HG02943 (cell line): ENCODE data around the gene ABCC4.
A peak's percentile ranks its signal among the peaks of the same experiment; 100 is the strongest.

Experiments
- ATAC-seq: cut with Tn5 transposase; IDR thresholded peaks from one replicate; pipeline ENCODE4 v1.9.1; 2021; ENCODE audit warnings: mild to moderate bottlenecking, low read depth, moderate library complexity; ENCODE audit not compliant: unreplicated experiment

The ABCC4 gene

GRCh38 chr13:95301183-95301967, at the start of gene ABCC4:
Gene ABCC4 (minus strand): TSS chr13:95301451. CDS start chr13:95301314, 137 bp downstream.
- ATAC-seq = peak; percentile 83

GRCh38 chr13:95349267-95349666, 48.0 kb upstream of the ABCC4 start:
- ATAC-seq = no peak

- ATAC-seq = no peak
Observed at GRCh38 chr13:95343944-95344343, 42.7 kb upstream of the ABCC4 start.

GRCh38 chr13:95341441-95341840, 40.2 kb upstream of the ABCC4 start:
- ATAC-seq = no peak

- ATAC-seq = no peak
Observed at GRCh38 chr13:95338905-95339304, 37.7 kb upstream of the ABCC4 start.

GRCh38 chr13:95337597-95337996, 36.3 kb upstream of the ABCC4 start:
- ATAC-seq = no peak

- ATAC-seq = no peak
Observed at GRCh38 chr13:95335667-95336066, 34.4 kb upstream of the ABCC4 start.

GRCh38 chr13:95328386-95328785, 27.1 kb upstream of the ABCC4 start:
- no peak for ATAC-seq

- ATAC-seq = no peak
Observed at GRCh38 chr13:95327190-95327589, 25.9 kb upstream of the ABCC4 start.

GRCh38 chr13:95326695-95327094, 25.4 kb upstream of the ABCC4 start:
- ATAC-seq = no peak

- ATAC-seq = no peak
Observed at GRCh38 chr13:95325485-95325884, 24.2 kb upstream of the ABCC4 start.

- ATAC-seq = no peak
Observed at GRCh38 chr13:95323930-95324662, 22.8 kb upstream of the ABCC4 start.

GRCh38 chr13:95319551-95320274, 18.5 kb upstream of the ABCC4 start:
- no peak for ATAC-seq

- ATAC-seq = no peak
Observed at GRCh38 chr13:95317039-95317989, 16.1 kb upstream of the ABCC4 start.

- no peak for ATAC-seq
Observed at GRCh38 chr13:95315752-95316151, 14.5 kb upstream of the ABCC4 start.

- ATAC-seq = no peak
Observed at GRCh38 chr13:95307507-95307906, 6.3 kb upstream of the ABCC4 start.

GRCh38 chr13:95304453-95304852, 3.2 kb upstream of the ABCC4 start:
- no peak for ATAC-seq

GRCh38 chr13:95301968-95302393, 730 bp upstream of the ABCC4 start:
- ATAC-seq = no peak

- ATAC-seq = peak; percentile 35
Observed at GRCh38 chr13:95300625-95301182, 547 bp downstream of the ABCC4 start.
